HL-60 (cell line): ENCODE measurements around the gene BTBD9.

Experiments
- CTCF ChIP-seq: IDR thresholded peaks from one replicate; pipeline ENCODE4 v1.5.1; 2011; ENCODE audit warnings: low read length, control low read depth, inconsistent platforms; ENCODE audit not compliant: insufficient read depth
- POLR2AphosphoS5 ChIP-seq: IDR thresholded peaks from 2 replicates; pipeline ENCODE4 v1.6.1; 2012; ENCODE audit warnings: low read depth
- REST ChIP-seq: IDR thresholded peaks from 2 replicates; pipeline ENCODE4 v1.6.1; 2012; ENCODE audit warnings: low read depth; ENCODE audit not compliant: insufficient replicate concordance
- SPI1 ChIP-seq: IDR thresholded peaks from 2 replicates; pipeline ENCODE4 v1.6.1; 2012; ENCODE audit warnings: low read depth, mild to moderate bottlenecking, borderline replicate concordance

GRCh38 chr6:38214159-38214558, 425.6 kb downstream of the BTBD9 start:
- TF ChIP-seq REST (no peak), CTCF (no peak), POLR2AphosphoS5 (no peak), SPI1 (no peak)
